ENCODE measurements around the gene STK11.

Gene STK11

DNA sequence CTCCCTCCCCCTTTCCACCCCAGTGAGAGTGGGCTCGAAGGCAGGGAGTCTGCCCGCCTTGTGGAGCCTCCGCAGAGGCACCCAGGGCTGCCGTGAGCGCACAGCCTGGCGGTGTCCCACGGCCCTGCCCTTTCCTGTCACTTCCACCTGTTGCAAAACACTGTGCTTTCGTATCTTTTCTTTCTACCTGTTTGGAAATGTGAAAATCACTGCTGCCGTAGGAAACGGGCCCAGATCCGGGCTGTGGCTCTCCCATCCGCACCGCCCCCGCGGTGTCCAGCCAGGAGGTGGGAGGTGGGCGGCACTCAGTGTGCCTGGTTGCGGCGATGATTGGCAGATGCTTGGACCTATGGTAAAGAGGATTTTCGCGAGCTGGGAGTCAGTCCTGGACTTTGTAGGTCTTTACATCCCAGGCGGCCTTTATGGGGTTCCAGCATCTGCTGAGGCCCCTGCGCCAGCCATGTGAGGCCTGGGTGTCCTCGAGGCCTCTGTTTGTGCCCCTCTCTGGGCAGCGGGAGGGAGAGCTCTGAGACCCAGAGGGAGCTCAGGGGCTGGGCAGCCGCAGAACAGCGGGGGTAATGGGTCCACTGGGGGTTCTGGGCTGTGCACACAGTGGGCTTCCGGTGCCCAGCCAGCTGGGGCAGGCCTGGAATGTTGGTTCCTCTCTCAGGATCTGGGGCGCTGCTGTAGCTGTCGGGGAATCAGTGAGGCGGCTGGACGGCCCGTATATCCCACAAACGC, 6.1 kb downstream of the STK11 start:
- H3K4me1 ChIP-seq, result peaks cover 74 to 88% (median 82%) of the 10 kb centered on the region in 10 experiments
- peaks cover 74 to 100% (median 95%) of the 10 kb centered on the region in 11 experiments for H4K20me1 ChIP-seq

GRCh38 chr19:1213391-1214286, 8.1 kb downstream of the STK11 start:
- peak overlapping the region in 9 of 10 experiments; percentile 12 to 59 (median 42); a peak in 16 of 20 replicates for H3K4me3 ChIP-seq
- H3K27me3 ChIP-seq, result no peaks in the 10 kb centered on the region
- H3K27ac ChIP-seq, result peak overlapping the region; percentile 63 to 88 (median 82); a peak in 21 of 22 replicates
- peak overlapping the region; percentile 68 to 85 (median 78) for H3K9ac ChIP-seq
- no peak for TF ChIP-seq Cebpa-rat (IDR thresholded peaks at IDR 0.05)
- peaks cover 76 to 100% (median 95%) of the 10 kb centered on the region in 11 experiments for H4K20me1 ChIP-seq
- peaks cover 26 to 82% (median 57%) of the 10 kb centered on the region in 11 experiments for H3K36me3 ChIP-seq
- H3K4me2 ChIP-seq, result peak overlapping the region; percentile 84 to 100 (median 92)
- no peaks in the 10 kb centered on the region for H3K9me3 ChIP-seq (replicated peaks in 1 of 11)
- H3K4me1 ChIP-seq, result peaks cover 69 to 100% (median 87%) of the 10 kb centered on the region in 10 experiments

More for the DNA sequence above, 6.1 kb downstream of the STK11 start:
- peak overlapping the region; percentile 11 to 95 (median 49); a peak in 17 of 22 replicates for H3K27ac ChIP-seq
- H3K9ac ChIP-seq, result peak overlapping the region; percentile 28 to 68 (median 54); a peak in 19 of 22 replicates
- H3K36me3 ChIP-seq, result peaks cover 20 to 72% (median 46%) of the 10 kb centered on the region in 11 experiments
- H3K4me3 ChIP-seq, result peak overlapping the region in 1 of 10 experiments; percentile 28; a peak in 2 of 20 replicates
- no peak for TF ChIP-seq Cebpa-rat (IDR thresholded peaks at IDR 0.05)
- no peaks in the 10 kb centered on the region for H3K9me3 ChIP-seq (replicated peaks in 1 of 11)
- peak overlapping the region; percentile 57 to 100 (median 91) for H3K4me2 ChIP-seq
- H3K27me3 ChIP-seq, result no peaks in the 10 kb centered on the region

DNA sequence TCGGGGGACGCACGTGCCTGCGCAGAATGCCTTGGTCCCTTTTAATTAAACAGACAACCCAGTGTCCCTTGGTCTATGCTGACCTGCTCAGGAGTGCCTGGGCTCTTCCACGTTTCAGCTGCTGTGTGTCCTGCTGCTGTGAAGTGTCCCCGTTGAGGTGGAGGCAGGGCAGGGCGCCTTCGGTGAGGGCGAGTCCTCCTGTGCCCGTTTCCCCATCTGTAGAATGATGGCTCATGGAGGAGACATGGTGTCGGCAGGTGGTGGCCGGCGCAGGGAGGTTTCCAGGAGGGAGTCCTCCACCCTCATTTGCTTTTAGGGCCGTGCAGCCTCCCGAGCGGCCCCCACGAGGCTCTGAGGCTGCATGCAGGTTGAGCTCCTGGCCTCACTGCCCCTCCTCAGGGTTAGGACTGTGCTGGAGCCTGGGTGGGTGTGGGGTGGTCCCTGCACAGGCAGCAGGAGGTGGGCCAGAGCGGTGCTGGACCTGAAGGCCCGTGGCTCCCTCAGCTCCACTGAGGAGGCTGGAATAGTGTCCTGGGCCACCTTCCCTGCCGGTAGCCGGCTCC, 8.8 kb downstream of the STK11 start:
- Histone ChIP-seq H3K36me3 (peaks cover 26 to 77% (median 59%) of the 10 kb centered on the region in 11 experiments), H3K9ac (peak overlapping the region; percentile 68 to 85 (median 78)), H3K4me3 (peak overlapping the region in 2 of 10 experiments; percentile 23 to 56; a peak in 4 of 20 replicates), H3K27ac (peak overlapping the region; percentile 63 to 88 (median 82)), H3K4me1 (peaks cover 61 to 97% (median 81%) of the 10 kb centered on the region in 10 experiments), H3K9me3 (replicated peaks in 1 of 11) (no peaks in the 10 kb centered on the region), H3K27me3 (no peaks in the 10 kb centered on the region), H4K20me1 (peaks cover 73 to 100% (median 93%) of the 10 kb centered on the region in 11 experiments), H3K4me2 (peak overlapping the region; percentile 84 to 100 (median 92))
- TF ChIP-seq Cebpa-rat (IDR thresholded peaks at IDR 0.05), result no peak

DNA sequence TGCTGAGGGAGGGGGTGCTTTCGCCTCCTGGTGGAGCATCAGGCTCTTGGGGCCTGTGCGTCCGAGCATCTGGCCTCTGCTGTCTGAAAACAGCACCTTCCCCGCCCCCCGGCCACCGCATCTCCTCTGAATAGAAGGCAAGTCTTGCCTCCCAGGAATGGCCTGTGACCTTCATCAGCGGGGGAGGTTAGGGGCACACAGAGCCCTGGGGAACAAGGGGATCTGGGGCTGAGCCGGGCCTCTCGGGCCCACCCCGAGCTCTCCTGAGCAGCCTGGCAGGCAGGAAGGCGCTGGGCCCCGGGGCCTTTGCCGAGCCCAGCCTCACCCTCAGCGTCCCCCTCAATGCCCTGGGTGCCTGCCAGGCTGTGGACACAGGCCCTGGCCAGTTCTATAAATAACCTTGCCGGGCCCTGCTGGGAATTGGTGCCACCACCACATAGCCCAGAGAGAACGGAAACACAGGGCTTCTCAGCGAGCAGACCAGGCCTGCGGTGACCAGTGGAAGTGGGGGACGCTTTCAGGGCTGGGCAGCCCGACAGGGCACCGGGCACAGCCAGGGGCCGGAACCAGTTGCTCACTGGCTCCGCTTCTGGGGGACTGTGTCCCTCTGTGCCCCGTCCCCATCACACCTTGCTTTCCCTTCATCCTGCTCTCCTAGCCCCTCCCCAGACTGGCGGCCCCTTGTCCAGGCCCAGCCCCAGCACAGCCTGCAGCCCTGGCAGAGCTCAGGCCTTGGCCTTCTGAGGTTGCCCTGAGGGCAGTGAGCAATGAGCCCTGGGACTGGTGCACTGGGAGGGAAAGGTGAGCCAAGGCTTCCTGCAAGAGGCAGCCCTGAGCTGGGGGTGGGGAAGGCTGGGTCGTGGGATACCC, 9.5 kb downstream of the STK11 start:
- Histone ChIP-seq H3K27ac (peak overlapping the region; percentile 63 to 88 (median 82); a peak in 20 of 22 replicates), H3K9ac (peak overlapping the region; percentile 68 to 85 (median 78); a peak in 21 of 22 replicates), H3K4me3 (peak overlapping the region in 1 of 10 experiments; percentile 56; a peak in 1 of 20 replicates), H4K20me1 (peaks cover 71 to 100% (median 91%) of the 10 kb centered on the region in 11 experiments), H3K4me2 (peak overlapping the region in 10 of 11 experiments; percentile 84 to 100 (median 94); a peak in 19 of 22 replicates), H3K36me3 (peaks cover 25 to 77% (median 58%) of the 10 kb centered on the region in 11 experiments), H3K9me3 (replicated peaks in 1 of 11) (no peaks in the 10 kb centered on the region), H3K27me3 (no peaks in the 10 kb centered on the region), H3K4me1 (peaks cover 54 to 90% (median 74%) of the 10 kb centered on the region in 10 experiments)
- no peak for TF ChIP-seq Cebpa-rat (IDR thresholded peaks at IDR 0.05)

DNA sequence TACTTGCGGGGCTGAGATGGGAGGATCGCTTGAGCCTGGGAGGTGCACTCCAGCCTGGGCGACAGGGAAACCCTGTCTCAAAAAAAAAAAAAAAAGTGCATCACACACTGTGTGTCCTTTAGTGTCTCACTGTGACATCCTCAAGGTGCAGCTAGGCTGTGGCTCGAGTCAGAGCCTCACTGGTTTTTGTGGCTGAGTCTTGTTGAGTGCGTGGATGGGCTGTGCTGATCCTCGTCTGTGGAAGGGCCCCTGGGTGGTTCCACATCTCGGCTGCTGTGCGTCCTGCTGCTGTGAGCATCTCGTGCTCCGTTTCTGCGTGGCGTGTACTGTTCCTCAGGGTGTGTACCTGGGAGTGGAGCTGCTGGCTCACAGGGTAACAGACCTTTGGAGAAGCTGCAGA, 11.2 kb downstream of the STK11 start:
- 0 out of 22 replicates have a peak overlapping the region, but pooled peaks of 1 of the 11 experiments have one; percentile 26 for H3K27ac ChIP-seq
- H4K20me1 ChIP-seq, result peaks cover 77 to 100% (median 91%) of the 10 kb centered on the region in 11 experiments
- H3K9ac ChIP-seq, result peak overlapping the region in 9 of 11 experiments; percentile 11 to 79 (median 28); a peak in 7 of 22 replicates
- H3K27me3 ChIP-seq, result no peaks in the 10 kb centered on the region
- H3K9me3 ChIP-seq (replicated peaks in 1 of 11), result no peaks in the 10 kb centered on the region
- H3K4me1 ChIP-seq, result peaks cover 39 to 77% (median 59%) of the 10 kb centered on the region in 10 experiments
- H3K4me2 ChIP-seq, result peak overlapping the region in 2 of 11 experiments; percentile 48 to 87; a peak in 3 of 22 replicates
- no peak overlapping the region for H3K4me3 ChIP-seq
- TF ChIP-seq Cebpa-rat (IDR thresholded peaks at IDR 0.05), result no peak
- H3K36me3 ChIP-seq, result peaks cover 36 to 77% (median 59%) of the 10 kb centered on the region in 11 experiments

- Histone ChIP-seq H3K4me3 (no peak overlapping the region), H3K4me2 (peak overlapping the region in 3 of 11 experiments; percentile 10 to 87 (median 48); a peak in 1 of 22 replicates), H3K9ac (peak overlapping the region in 8 of 11 experiments; percentile 5 to 79 (median 34); a peak in 7 of 22 replicates), H3K4me1 (peaks cover 37 to 77% (median 57%) of the 10 kb centered on the region in 10 experiments), H3K36me3 (peaks cover 36 to 77% (median 59%) of the 10 kb centered on the region in 11 experiments), H3K27me3 (no peaks in the 10 kb centered on the region), H3K27ac (peak overlapping the region in 2 of 11 experiments; percentile 13 to 26; a peak in 1 of 22 replicates), H4K20me1 (peaks cover 77 to 100% (median 91%) of the 10 kb centered on the region in 11 experiments), H3K9me3 (replicated peaks in 1 of 11) (no peaks in the 10 kb centered on the region)
- no peak for TF ChIP-seq Cebpa-rat (IDR thresholded peaks at IDR 0.05)
Observed at GRCh38 chr19:1217366-1217765, 11.8 kb downstream of the STK11 start.

GRCh38 chr19:1218751-1219567, 13.4 kb downstream of the STK11 start:
- Histone ChIP-seq H3K36me3 (peaks cover 50 to 89% (median 69%) of the 10 kb centered on the region in 11 experiments), H3K9me3 (replicated peaks in 1 of 11) (no peaks in the 10 kb centered on the region), H3K27ac (peak overlapping the region in 5 of 11 experiments; percentile 16 to 34 (median 23); a peak in 8 of 22 replicates), H3K9ac (peak overlapping the region in 10 of 11 experiments; percentile 3 to 48 (median 33); a peak in 12 of 22 replicates), H3K4me1 (peaks cover 28 to 70% (median 47%) of the 10 kb centered on the region in 10 experiments), H3K4me2 (no peak overlapping the region), H3K4me3 (no peak overlapping the region), H4K20me1 (peaks cover 93 to 100% (median 97%) of the 10 kb centered on the region in 11 experiments), H3K27me3 (no peaks in the 10 kb centered on the region)
- TF ChIP-seq Cebpa-rat (IDR thresholded peaks at IDR 0.05), result no peak

Measured in BLaER1 treated with 17β-estradiol and CSF1 and Interleukin-3, amounts not matched to agents 10 nM and 100 nM (cell line).